RPMI7951 (cell line): ENCODE measurements around the gene WDR4. TPM values are rescaled to one million over a fixed set of nuclear protein-coding genes. Genes with fewer than 3 reads are reported as not detected.
"Not testable (repeated sequence)": the region's sequence is repeated elsewhere in the genome, so short reads cannot be mapped to it uniquely, and the experiment has no call there.

Source experiments
- DNase-seq: peaks from one replicate; pipeline ENCODE4 v3.0.0-alpha.2; 2012; ENCODE audit warnings: low read depth
- total RNA-seq: library from RNA; depleted of rRNA; stranded (reverse); fragments of >200 nt; shearing (Covaris generic); gene quantifications from 2 replicates; pipeline ENCODE4 v1.2.3, GENCODE V29; 2014

The WDR4 gene
- total RNA-seq, 1 experiment from 2014 or later = 4.8 TPM

GRCh38 chr21:42878678-42878992 is 704 bp downstream of the WDR4 start:
- no peak for DNase-seq

GRCh38 chr21:42875811-42876210 is 3.5 kb downstream of the WDR4 start:
- not testable (repeated sequence) for DNase-seq

GRCh38 chr21:42873096-42873495 is 6.2 kb downstream of the WDR4 start:
- no peak for DNase-seq

GRCh38 chr21:42868196-42868595 is 11.1 kb downstream of the WDR4 start:
- no peak for DNase-seq

GRCh38 chr21:42865776-42866160 is 13.6 kb downstream of the WDR4 start:
- DNase-seq = no peak

- DNase-seq = no peak
Observed at GRCh38 chr21:42864815-42865775, 14.2 kb downstream of the WDR4 start.

- no peak for DNase-seq
Observed at GRCh38 chr21:42864286-42864685, 15.1 kb downstream of the WDR4 start.

GRCh38 chr21:42863504-42863870 is 15.9 kb downstream of the WDR4 start:
- DNase-seq = no peak

GRCh38 chr21:42862774-42863503 is 16.4 kb downstream of the WDR4 start:
- DNase-seq = no peak

GRCh38 chr21:42861848-42862400 is 17.4 kb downstream of the WDR4 start:
- no peak for DNase-seq

- no peak for DNase-seq
Observed at GRCh38 chr21:42861311-42861847, 18.0 kb downstream of the WDR4 start.

GRCh38 chr21:42860345-42860744 is 19.0 kb downstream of the WDR4 start:
- DNase-seq = no peak

GRCh38 chr21:42859891-42860230 is 19.5 kb downstream of the WDR4 start:
- no peak for DNase-seq

- no peak for DNase-seq
Observed at GRCh38 chr21:42858957-42859890, 20.1 kb downstream of the WDR4 start.

GRCh38 chr21:42858185-42858847 is 21.0 kb downstream of the WDR4 start:
- no peak for DNase-seq

GRCh38 chr21:42857216-42857615 is 22.1 kb downstream of the WDR4 start:
- no peak for DNase-seq

- DNase-seq = no peak
Observed at GRCh38 chr21:42855937-42856335, 23.4 kb downstream of the WDR4 start.

- no peak for DNase-seq
Observed at GRCh38 chr21:42855171-42855936, 24.0 kb downstream of the WDR4 start.

- DNase-seq = no peak
Observed at GRCh38 chr21:42854246-42855010, 24.9 kb downstream of the WDR4 start.
